CD4-positive, alpha-beta T cell treated with Interleukin-4 for 4 hours (primary cell): Measurements from ENCODE around the gene SYCP2.
"Not testable (repeated sequence)": the region's sequence is repeated elsewhere in the genome, so short reads cannot be mapped to it uniquely, and the experiment has no call there.

Source experiments
- DNase-seq: peaks from one replicate; pipeline ENCODE4 v3.0.0-alpha.2; 2020

Gene SYCP2

GRCh38 chr20:59891581-59891980 lies 41.9 kb downstream of the SYCP2 start:
- no peak for DNase-seq

DNA sequence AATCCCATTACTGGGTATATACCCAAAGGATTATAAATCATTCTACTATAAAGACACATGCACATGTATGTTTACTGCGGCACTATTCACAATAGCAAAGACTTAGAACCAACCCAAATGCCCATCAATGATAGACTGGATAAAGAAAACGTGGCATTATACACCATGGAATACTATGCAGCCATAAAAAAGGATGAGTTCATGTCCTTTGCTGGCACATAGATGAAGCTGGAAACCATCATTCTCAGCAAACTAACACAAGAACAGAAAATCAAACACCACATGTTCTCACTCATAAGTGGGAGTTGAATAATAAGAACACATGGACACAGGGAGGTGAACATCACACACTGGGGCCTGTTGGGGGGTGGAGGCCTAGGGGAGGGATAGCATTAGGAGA lies 43.4 kb downstream of the SYCP2 start:
- not testable (repeated sequence) for DNase-seq

GRCh38 chr20:59888050-59888449 lies 45.4 kb downstream of the SYCP2 start:
- DNase-seq: no peak

GRCh38 chr20:59884494-59884893 lies 48.9 kb downstream of the SYCP2 start:
- no peak for DNase-seq

GRCh38 chr20:59880198-59880597 lies 53.2 kb downstream of the SYCP2 start:
- DNase-seq: no peak

- DNase-seq: no peak
These were observed 60.0 kb downstream of the SYCP2 start for GRCh38 chr20:59873409-59873808.

- no peak for DNase-seq
These were observed 62.3 kb downstream of the SYCP2 start for GRCh38 chr20:59871096-59871495.

GRCh38 chr20:59866338-59866737 lies 67.1 kb downstream of the SYCP2 start:
- DNase-seq: no peak

DNA sequence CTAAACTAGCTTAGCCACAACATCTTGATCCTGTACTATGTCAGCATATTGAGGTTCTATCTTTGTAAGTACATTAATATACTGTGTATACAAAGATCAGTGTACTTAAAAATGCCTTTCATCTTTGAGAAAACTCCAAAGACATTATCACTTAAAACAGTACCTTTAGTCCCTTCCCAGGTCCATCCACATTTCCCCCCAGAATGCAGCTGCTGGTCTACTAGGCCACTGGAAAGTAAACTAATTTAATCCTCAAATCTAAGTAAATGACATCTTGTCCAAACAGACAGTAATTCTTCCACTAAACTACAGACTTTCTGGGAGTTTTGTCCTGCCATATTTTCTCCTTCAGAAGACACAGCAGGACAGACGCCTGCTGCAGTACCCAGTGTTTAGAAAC lies 68.7 kb downstream of the SYCP2 start:
- no peak for DNase-seq

DNA sequence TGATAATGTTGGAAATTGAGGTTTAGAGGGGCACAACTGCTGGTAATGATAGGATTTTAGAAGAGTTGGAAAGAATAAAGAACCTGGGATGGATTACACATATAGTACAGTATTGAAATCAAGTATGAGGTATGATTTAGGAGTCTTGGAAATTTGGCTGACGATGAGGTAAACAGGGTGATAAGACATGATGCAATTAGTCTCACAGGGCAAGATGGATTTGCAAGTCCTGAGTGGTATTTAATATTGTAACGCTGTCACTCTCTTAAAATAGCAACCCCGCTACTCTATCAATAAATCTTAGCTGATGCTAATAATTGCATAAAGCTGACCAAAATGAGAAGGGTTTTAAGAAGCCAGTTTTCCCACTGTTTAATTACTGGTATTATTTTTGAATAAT lies 70.4 kb downstream of the SYCP2 start:
- DNase-seq: no peak

GRCh38 chr20:59861401-59861800 lies 72.0 kb downstream of the SYCP2 start:
- no peak for DNase-seq

DNA sequence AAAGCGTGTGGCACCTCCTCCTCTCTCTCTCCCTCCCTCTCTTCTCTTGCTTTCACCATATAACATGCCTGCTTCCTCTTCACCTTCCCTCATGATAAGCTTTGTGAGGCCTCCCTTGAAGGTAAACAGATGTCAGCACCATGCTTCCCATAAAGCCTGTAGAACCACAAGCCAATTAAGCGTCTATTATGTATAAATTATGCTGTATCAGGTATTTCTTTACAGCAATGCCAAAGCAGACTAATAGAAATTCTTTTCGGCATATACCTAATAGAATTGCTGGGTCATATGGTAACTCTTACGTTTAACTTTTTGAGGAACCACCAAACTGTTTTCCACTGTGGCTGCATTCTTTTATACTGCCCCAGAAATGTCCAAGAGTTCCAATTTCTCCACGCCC lies 75.0 kb downstream of the SYCP2 start:
- no peak for DNase-seq

DNA sequence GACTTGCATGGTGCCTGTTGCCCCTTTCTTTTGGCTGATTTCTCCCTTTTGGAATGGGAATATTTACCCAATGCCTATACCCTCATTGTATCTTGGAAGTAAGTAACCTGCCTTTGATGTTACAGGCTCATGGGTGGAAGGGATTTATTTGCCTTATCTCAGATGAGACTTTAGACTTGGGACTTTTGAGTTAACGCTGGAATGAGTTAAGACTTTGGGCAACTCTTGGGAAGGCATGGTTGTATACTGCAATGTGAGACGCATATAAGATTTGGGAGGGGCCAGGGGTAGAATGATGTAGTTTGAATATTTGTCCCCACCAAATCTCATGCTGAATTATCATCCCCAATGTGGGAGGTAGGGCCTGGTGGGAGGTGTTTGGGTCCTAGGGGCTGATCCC lies 75.5 kb downstream of the SYCP2 start:
- DNase-seq: no peak

- DNase-seq: not testable (repeated sequence)
These were observed 76.5 kb downstream of the SYCP2 start for GRCh38 chr20:59856941-59857340.

DNA sequence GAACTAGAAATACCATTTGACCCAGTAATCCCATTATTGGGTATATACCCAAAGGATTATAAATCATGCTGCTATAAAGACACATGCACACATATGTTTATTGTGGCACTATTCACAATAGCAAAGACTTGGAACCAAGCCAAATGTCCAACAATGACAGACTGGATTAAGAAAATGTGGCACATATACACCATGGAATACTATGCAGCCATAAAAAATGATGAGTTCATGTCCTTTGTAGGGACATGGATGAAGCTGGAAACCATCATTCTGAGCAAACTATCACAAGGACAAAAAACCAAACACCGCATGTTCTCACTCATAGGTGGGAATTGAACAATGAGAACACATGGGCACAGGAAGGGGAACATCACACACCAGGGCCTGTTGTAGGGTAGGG lies 76.9 kb downstream of the SYCP2 start:
- DNase-seq: not testable (repeated sequence)

GRCh38 chr20:59850018-59850641 lies 83.3 kb downstream of the SYCP2 start:
- DNase-seq: peak; percentile 11

DNA sequence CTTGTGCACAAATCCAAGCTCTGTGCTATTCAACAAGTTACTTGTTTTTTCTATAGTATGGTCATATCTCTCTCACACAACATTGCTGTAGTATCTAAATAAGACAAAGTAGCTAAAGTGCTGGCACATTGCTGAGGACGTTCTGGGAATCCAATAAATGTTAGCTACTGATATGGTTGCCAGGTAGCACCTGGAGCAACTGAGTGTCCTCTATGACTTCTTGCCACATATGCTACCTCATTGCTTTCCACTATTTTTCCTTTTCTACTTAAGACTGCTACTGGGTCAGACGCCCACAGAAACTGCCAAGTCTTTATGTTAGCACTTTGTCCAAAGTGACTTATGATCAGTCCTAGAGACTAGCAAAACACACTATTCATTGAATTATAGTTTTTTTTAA lies 85.3 kb downstream of the SYCP2 start:
- no peak for DNase-seq

- no peak for DNase-seq
These were observed 88.0 kb downstream of the SYCP2 start for GRCh38 chr20:59845472-59845871.

- no peak for DNase-seq
These were observed 94.0 kb downstream of the SYCP2 start for GRCh38 chr20:59839400-59839799.

- no peak for DNase-seq
These were observed 95.6 kb downstream of the SYCP2 start for GRCh38 chr20:59837623-59838394.

- no peak for DNase-seq
These were observed 96.7 kb downstream of the SYCP2 start for GRCh38 chr20:59836767-59837166.

DNA sequence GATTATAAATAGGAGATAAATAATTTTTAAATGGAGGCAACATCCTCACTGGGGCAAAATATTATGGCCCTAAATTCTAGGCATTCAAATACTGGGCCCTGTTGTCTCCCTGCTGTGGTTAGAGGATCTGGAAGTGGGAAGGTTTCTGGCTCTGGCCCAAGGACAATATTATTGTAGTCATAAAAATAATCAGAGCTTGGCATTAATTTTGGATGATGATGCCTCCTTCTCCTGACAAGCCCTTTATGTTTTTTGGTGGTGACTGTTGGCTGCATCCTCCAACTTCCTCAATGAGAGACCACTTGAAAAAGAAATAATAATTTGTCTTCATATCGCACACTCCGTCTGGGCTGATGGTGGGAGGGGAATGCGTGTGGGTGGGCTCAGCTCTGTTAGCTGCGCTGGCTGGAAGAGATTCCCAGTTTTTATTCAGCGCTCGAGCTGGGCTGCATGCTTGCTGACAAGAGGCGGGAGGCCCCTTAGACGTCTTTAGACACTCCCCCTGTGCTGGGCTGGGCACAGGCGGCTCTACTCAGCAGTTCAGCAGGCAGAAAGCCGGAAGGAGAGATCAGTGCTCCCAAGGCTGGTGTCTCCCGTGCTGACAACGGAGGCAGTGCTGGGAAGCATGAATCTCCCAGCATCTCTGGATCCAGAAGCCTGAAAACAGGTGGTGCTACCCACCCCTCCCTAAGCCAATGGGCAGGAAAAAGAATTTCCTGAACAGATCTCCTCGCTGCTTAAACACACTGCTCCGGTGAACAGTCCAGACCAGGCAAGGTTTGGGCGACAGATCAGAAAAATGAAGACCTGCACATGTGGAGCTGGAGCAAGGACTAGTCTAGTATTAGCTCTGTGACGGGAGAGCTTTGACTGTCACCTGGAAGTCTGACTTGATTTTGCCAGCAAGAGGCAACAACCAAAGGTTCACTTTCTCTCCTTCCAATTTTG lies 97.7 kb downstream of the SYCP2 start:
- DNase-seq: no peak

GRCh38 chr20:59835057-59835447 lies 98.4 kb downstream of the SYCP2 start:
- no peak for DNase-seq
